ENCODE measurements around the gene PLA2G6.

DNA sequence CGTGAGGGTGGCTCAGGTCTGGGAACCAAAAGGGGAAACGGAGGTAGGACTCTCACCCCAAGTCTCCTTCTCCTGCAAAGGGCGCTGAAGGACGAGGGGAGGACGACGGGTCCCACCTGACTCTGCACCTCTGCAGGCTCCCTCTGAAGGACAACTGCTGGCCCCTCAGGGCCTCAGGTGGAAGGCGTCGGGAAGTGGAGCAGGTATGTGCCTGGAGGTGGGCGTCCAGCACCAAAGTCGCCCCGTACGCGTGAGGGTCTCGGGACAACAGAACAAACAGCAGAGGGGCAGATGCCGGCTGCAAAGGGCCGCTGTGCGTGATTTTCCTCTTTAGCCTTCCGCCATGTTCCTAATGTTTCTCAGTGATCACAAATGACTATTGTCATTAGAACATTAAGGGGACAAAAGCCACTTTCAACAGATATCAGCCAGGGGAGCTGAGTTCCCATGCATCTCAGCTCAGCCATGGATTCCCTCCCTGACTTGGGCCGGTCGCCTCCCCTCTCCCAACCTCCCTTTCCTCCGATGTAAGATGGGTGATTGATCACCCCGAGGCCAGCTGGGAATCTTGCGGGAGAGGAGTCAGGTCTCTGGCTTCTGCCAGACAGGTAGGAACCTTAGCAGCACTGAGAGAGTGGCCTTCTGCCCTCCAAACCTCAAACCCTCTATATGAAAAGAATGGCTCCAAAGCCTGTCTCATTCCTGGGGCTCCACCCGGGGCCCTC, 98.5 kb downstream of the PLA2G6 start:
- TF ChIP-seq, protein P1, sequence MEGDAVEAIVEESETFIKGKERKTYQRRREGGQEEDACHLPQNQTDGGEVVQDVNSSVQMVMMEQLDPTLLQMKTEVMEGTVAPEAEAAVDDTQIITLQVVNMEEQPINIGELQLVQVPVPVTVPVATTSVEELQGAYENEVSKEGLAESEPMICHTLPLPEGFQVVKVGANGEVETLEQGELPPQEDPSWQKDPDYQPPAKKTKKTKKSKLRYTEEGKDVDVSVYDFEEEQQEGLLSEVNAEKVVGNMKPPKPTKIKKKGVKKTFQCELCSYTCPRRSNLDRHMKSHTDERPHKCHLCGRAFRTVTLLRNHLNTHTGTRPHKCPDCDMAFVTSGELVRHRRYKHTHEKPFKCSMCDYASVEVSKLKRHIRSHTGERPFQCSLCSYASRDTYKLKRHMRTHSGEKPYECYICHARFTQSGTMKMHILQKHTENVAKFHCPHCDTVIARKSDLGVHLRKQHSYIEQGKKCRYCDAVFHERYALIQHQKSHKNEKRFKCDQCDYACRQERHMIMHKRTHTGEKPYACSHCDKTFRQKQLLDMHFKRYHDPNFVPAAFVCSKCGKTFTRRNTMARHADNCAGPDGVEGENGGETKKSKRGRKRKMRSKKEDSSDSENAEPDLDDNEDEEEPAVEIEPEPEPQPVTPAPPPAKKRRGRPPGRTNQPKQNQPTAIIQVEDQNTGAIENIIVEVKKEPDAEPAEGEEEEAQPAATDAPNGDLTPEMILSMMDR (conservative IDR thresholded peaks at IDR 0.05; ENCODE audit: low read depth, low read length), result no peak
- no peak for TF ChIP-seq EZH2 (IDR thresholded peaks at IDR 0.05; ENCODE audit: low read length, unreplicated experiment)

Data from PC-3 (cell line).